ENCODE results near the gene PAN3.

PAN3 gene

DNA sequence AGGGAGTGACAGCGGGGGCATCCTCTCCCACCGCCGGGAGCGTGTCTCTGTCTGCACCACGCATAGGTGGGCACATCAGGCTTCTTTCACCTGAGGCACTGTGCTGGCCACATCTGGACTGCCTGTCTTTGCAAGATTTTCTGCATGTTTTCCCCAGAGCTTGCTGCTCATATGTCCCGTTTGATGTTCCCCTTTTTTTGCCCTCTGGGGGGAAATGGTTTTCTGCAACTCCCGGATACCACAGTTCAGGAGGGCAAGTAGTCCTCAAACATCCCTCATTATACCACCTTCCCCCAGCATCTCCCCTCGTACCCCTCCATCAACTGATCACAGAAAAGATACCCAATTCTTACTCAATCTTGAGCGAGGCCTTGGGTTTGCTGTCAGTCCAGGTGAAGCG lies 168.0 kb downstream of the PAN3 start:
- TF ChIP-seq TOX (CRISPR knock-in tag; IDR thresholded peaks at IDR 0.05; ENCODE audit: borderline replicate concordance): no peak
- no peak for TF ChIP-seq ISL1 (CRISPR knock-in tag; IDR thresholded peaks at IDR 0.05)
- TF ChIP-seq, protein P1, sequence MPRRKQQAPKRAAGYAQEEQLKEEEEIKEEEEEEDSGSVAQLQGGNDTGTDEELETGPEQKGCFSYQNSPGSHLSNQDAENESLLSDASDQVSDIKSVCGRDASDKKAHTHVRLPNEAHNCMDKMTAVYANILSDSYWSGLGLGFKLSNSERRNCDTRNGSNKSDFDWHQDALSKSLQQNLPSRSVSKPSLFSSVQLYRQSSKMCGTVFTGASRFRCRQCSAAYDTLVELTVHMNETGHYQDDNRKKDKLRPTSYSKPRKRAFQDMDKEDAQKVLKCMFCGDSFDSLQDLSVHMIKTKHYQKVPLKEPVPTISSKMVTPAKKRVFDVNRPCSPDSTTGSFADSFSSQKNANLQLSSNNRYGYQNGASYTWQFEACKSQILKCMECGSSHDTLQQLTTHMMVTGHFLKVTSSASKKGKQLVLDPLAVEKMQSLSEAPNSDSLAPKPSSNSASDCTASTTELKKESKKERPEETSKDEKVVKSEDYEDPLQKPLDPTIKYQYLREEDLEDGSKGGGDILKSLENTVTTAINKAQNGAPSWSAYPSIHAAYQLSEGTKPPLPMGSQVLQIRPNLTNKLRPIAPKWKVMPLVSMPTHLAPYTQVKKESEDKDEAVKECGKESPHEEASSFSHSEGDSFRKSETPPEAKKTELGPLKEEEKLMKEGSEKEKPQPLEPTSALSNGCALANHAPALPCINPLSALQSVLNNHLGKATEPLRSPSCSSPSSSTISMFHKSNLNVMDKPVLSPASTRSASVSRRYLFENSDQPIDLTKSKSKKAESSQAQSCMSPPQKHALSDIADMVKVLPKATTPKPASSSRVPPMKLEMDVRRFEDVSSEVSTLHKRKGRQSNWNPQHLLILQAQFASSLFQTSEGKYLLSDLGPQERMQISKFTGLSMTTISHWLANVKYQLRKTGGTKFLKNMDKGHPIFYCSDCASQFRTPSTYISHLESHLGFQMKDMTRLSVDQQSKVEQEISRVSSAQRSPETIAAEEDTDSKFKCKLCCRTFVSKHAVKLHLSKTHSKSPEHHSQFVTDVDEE (CRISPR knock-in tag; IDR thresholded peaks at IDR 0.05): no peak
- ATAC-seq: no peak

DNA sequence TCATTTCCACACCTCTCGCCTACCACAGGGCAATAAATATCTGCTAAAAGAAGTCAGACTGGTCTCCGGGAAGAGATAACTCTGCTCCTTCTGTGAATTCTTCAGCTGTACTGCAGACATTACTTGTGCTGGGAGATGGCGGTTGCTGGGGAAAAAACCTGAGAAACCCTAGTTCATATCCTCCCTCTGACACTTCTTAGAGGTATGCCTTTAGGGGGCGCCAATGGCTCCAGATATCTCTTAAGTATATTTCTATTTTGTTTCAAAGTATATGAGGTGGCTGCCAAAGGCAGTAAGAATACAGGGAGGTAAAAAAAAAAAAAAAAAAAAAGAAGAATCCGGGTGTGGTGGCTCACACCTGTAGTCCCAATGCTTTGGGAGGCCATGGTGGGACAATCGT lies 175.2 kb downstream of the PAN3 start:
- TF ChIP-seq ZFP30 (CRISPR knock-in tag; IDR thresholded peaks at IDR 0.05) (no peak), ZNF565 (CRISPR knock-in tag; conservative IDR thresholded peaks at IDR 0.05; ENCODE audit: low read depth) (no peak), TOX (CRISPR knock-in tag; IDR thresholded peaks at IDR 0.05; ENCODE audit: borderline replicate concordance) (no peak), ISL1 (CRISPR knock-in tag; IDR thresholded peaks at IDR 0.05) (no peak), TCF4 (CRISPR knock-in tag; IDR thresholded peaks at IDR 0.05; ENCODE audit: borderline replicate concordance) (no peak), ZC3H10 (CRISPR knock-in tag; IDR thresholded peaks at IDR 0.05) (no peak), ARNTL (CRISPR knock-in tag; IDR thresholded peaks at IDR 0.05; ENCODE audit: borderline replicate concordance, low read depth) (no peak), BACH2 (CRISPR knock-in tag; IDR thresholded peaks at IDR 0.05; ENCODE audit: borderline replicate concordance) (no peak), CSDC2 (CRISPR knock-in tag; IDR thresholded peaks at IDR 0.05) (no peak), PPARA (CRISPR knock-in tag; IDR thresholded peaks at IDR 0.05; ENCODE audit: borderline replicate concordance) (no peak), ZFP3 (CRISPR knock-in tag; IDR thresholded peaks at IDR 0.05) (no peak), ZNF8 (CRISPR knock-in tag; IDR thresholded peaks at IDR 0.05) (no peak), GLIS3 (CRISPR knock-in tag; IDR thresholded peaks at IDR 0.05) (no peak), SNAI2 (CRISPR knock-in tag; IDR thresholded peaks at IDR 0.05) (no peak), ESRRG (CRISPR knock-in tag; IDR thresholded peaks at IDR 0.05) (no peak), RARB (CRISPR knock-in tag; IDR thresholded peaks at IDR 0.05) (no peak)
- TF ChIP-seq, protein P2, sequence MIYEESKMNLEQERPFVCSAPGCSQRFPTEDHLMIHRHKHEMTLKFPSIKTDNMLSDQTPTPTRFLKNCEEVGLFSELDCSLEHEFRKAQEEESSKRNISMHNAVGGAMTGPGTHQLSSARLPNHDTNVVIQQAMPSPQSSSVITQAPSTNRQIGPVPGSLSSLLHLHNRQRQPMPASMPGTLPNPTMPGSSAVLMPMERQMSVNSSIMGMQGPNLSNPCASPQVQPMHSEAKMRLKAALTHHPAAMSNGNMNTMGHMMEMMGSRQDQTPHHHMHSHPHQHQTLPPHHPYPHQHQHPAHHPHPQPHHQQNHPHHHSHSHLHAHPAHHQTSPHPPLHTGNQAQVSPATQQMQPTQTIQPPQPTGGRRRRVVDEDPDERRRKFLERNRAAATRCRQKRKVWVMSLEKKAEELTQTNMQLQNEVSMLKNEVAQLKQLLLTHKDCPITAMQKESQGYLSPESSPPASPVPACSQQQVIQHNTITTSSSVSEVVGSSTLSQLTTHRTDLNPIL (CRISPR knock-in tag; IDR thresholded peaks at IDR 0.05; ENCODE audit: low read depth): no peak
- TF ChIP-seq, protein P3, sequence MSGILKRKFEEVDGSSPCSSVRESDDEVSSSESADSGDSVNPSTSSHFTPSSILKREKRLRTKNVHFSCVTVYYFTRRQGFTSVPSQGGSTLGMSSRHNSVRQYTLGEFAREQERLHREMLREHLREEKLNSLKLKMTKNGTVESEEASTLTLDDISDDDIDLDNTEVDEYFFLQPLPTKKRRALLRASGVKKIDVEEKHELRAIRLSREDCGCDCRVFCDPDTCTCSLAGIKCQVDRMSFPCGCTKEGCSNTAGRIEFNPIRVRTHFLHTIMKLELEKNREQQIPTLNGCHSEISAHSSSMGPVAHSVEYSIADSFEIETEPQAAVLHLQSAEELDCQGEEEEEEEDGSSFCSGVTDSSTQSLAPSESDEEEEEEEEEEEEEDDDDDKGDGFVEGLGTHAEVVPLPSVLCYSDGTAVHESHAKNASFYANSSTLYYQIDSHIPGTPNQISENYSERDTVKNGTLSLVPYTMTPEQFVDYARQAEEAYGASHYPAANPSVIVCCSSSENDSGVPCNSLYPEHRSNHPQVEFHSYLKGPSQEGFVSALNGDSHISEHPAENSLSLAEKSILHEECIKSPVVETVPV (CRISPR knock-in tag; IDR thresholded peaks at IDR 0.05): no peak
- TF ChIP-seq, protein P1 (CRISPR knock-in tag; IDR thresholded peaks at IDR 0.05): no peak
- TF ChIP-seq, protein P4, sequence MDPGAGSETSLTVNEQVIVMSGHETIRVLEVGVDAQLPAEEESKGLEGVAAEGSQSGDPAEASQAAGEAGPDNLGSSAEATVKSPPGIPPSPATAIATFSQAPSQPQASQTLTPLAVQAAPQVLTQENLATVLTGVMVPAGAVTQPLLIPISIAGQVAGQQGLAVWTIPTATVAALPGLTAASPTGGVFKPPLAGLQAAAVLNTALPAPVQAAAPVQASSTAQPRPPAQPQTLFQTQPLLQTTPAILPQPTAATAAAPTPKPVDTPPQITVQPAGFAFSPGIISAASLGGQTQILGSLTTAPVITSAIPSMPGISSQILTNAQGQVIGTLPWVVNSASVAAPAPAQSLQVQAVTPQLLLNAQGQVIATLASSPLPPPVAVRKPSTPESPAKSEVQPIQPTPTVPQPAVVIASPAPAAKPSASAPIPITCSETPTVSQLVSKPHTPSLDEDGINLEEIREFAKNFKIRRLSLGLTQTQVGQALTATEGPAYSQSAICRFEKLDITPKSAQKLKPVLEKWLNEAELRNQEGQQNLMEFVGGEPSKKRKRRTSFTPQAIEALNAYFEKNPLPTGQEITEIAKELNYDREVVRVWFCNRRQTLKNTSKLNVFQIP (CRISPR knock-in tag; IDR thresholded peaks at IDR 0.05; ENCODE audit: borderline replicate concordance, low read depth): no peak
- peak; percentile 48 for ATAC-seq

DNA sequence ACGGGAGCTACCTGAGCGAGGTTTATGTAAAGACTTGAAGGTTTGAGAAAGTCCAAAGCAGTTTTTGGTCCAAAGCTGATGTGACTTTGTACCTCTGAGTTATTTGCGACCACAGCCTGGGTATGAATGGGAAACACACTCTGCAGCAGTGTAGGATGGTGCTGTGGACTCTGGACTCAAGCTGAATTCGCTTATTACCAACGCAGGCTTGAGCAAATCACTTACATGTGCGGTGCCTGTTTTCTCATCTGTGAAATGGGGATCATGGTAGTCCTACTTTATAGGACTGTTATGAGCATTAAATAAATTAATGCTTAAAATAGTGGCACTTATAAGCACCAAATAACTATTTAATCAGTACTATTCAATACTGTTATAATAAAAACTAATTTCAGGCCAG lies 176.5 kb downstream of the PAN3 start:
- TF ChIP-seq, protein P4 (CRISPR knock-in tag; IDR thresholded peaks at IDR 0.05; ENCODE audit: borderline replicate concordance, low read depth): no peak
- TF ChIP-seq ZFP3 (CRISPR knock-in tag; IDR thresholded peaks at IDR 0.05) (no peak), TOX (CRISPR knock-in tag; IDR thresholded peaks at IDR 0.05; ENCODE audit: borderline replicate concordance) (no peak), BACH2 (CRISPR knock-in tag; IDR thresholded peaks at IDR 0.05; ENCODE audit: borderline replicate concordance) (no peak), ARNTL (CRISPR knock-in tag; IDR thresholded peaks at IDR 0.05; ENCODE audit: borderline replicate concordance, low read depth) (no peak), CSDC2 (CRISPR knock-in tag; IDR thresholded peaks at IDR 0.05) (no peak), PPARA (CRISPR knock-in tag; IDR thresholded peaks at IDR 0.05; ENCODE audit: borderline replicate concordance) (no peak)
- no peak for ATAC-seq

Measured in SK-N-SH treated with all-trans-retinoic acid at 6 μM for 48 hours (cell line).